IPS-20b (cell line): ENCODE measurements around the gene DNLZ.
"Not testable (repeated sequence)": the region's sequence is repeated elsewhere in the genome, so short reads cannot be mapped to it uniquely, and the experiment has no call there.

Experiments used
- H3K27ac ChIP-seq: one replicate; pipeline ENCODE4 v1.5.1; 2013; ENCODE audit warnings: low read length
- H3K27me3 ChIP-seq: 2 replicates; pipeline ENCODE4 v1.6.1; 2013; ENCODE audit warnings: mild to moderate bottlenecking, low read length, inconsistent platforms; ENCODE audit not compliant: insufficient read depth
- H3K36me3 ChIP-seq: 2 replicates; pipeline ENCODE4 v1.6.1; 2013; ENCODE audit warnings: low read depth, mild to moderate bottlenecking, inconsistent platforms, low read length, moderate library complexity; ENCODE audit not compliant: insufficient read depth
- H3K4me1 ChIP-seq: 2 replicates; pipeline ENCODE4 v1.6.1; 2013; ENCODE audit warnings: mild to moderate bottlenecking, control low read depth, inconsistent platforms, low read length, moderate library complexity; ENCODE audit not compliant: insufficient read depth
- H3K4me3 ChIP-seq: 2 replicates; pipeline ENCODE4 v1.5.1; 2013; ENCODE audit warnings: mild to moderate bottlenecking, low read length, inconsistent platforms
- H3K9ac ChIP-seq: 2 replicates; pipeline ENCODE4 v1.6.1; 2013; ENCODE audit warnings: low read depth, mild to moderate bottlenecking, inconsistent platforms, low read length, moderate library complexity
- H3K9me3 ChIP-seq: 2 replicates; pipeline ENCODE4 v1.6.1; 2013; ENCODE audit warnings: mild to moderate bottlenecking, low read depth, low read length, inconsistent platforms; ENCODE audit not compliant: insufficient read depth

DNLZ gene

DNA sequence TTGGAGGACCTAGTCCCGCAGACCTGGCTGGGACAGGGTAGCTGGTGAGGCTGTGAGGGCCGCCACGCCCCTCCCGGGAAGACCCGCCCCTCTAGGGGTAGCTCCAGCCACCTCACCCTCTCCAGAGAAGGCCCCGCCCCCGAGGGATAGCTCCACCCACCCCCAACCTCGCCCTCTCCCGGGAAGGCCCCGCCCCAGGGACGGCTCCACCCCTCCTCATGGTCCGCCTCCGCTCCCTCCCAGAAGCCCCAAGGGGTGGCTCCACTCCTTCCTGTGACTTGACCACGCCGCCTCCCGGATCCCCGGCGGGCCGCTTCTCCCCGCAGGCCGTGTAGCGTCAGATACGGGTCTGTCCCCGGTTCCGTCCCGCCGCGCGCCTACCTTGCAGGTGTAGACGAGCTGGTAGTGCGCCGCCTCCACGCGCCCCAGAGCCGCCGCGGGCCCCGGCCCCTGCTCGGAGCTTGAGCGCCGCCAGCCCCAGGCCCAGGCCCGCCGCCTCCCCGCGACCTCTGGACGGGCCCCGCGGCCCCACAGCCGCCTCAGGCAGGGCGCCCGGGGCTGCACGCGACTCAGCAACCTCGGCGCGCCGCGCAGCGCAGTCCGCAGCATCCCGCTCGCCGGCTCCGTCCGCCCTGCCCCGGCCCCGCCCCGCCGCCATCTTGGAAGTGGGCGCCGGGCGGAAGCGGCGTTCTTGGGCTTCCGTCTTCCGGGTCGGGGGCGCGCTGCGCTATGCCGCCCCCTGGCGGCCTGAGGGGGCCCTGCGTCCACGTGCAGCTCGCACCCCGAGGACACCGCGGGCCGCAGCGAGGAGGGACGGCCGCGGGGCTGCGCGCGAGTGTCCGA is at the start of gene DNLZ:
DNLZ (minus strand) TSS at position 639 of the 843 bp plus-strand sequence; CDS start at position 609, 30 bp downstream.
- Histone ChIP-seq H3K36me3 (peaks cover 6% of the 10 kb centered on the region; the same call in 1 of the 2 replicates), H3K9me3 (no peaks in the 10 kb centered on the region), H3K4me3 (peak within 1 kb of the TSS; percentile 71), H3K27me3 (no peaks in the 10 kb centered on the region), H3K9ac (peak within 1 kb of the TSS; percentile 73; the same call in 1 of the 2 replicates), H3K4me1 (no peaks in the 10 kb centered on the region), H3K27ac (no peak within 1 kb of the TSS)

- peaks cover 3% of the 10 kb centered on the region; the same call in 1 of the 2 replicates for H3K4me1 ChIP-seq
- H3K4me3 ChIP-seq, result no peak overlapping the region
- H3K9ac ChIP-seq, result no peak overlapping the region
- H3K9me3 ChIP-seq, result no peaks in the 10 kb centered on the region
- H3K27ac ChIP-seq, result no peak overlapping the region
- H3K36me3 ChIP-seq, result peaks cover 64% of the 10 kb centered on the region
- H3K27me3 ChIP-seq, result no peaks in the 10 kb centered on the region
Observed at GRCh38 chr9:136412962-136413361, 49.4 kb upstream of the DNLZ start.

DNA sequence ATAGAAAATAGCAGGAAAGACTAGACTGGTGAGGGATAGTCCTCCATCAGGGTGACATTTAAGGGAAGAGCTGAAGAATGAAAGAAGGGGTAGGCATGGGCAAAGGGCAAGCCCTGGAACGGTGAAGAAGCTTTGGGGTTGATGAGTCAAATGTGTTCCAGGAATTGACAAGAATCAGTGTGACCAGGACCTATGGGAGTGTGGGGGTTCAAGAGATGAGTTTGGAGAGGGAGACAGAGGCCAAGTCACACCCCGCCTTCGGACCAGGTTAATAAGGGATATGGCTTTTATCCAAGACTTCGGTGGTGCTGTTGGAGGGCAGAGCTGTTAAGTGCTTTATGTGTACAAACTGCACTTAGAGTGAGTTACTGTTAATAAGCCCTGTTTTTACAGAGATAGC is 47.8 kb upstream of the DNLZ start:
- peaks cover 3% of the 10 kb centered on the region; the same call in 1 of the 2 replicates for H3K4me1 ChIP-seq
- H3K4me3 ChIP-seq, result peak overlapping the region; percentile 95
- H3K27ac ChIP-seq, result no peak overlapping the region
- H3K36me3 ChIP-seq, result peaks cover 64% of the 10 kb centered on the region
- no peaks in the 10 kb centered on the region for H3K9me3 ChIP-seq
- H3K27me3 ChIP-seq, result no peaks in the 10 kb centered on the region
- peak overlapping the region; percentile 93 for H3K9ac ChIP-seq

DNA sequence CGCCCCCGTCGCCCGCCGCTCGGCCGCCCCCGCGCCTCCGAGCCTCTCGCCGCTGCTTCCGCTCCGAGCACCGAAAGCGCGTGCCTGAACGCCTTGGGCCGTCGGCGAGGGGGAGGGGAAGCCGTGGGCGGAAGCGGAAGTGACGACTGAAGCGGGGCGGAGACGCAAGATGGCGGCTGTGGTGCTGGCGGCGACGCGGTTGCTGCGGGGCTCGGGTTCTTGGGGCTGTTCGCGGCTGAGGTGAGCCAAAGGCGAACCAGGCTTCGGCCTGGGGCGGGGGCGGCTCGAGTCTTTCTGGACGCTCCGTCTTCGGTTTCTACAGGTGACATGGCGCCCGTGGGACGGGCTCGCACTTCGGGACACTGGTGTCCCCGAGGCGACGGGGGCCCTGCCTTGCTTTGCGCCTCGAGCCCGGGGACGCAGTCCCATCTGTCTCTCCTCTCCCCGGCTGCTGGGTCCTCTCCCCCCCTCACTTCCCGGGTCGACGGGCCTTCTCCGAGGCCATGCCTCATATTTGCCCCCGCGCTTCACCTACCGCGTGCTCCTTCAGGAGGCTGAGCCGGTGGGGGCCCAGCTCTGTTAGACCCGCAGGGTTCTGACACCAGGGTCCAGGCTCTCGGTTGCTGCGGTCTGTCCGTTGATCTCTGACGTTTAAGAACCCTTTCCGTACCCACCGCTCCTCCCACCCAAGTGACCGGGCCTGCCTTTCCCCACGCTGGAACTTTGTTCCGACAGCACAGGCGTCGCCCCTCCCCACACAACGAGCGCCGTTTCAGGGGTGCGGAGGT is 47.1 kb upstream of the DNLZ start, which contains the start of the genes ENTR1 and PMPCA:
ENTR1 (minus strand) TSS at position 115 of the 788 bp plus-strand sequence. CDS start 217 bp downstream, outside the sequence.
PMPCA (plus strand) TSS at position 159 of the 788 bp plus-strand sequence; CDS start at position 170, 11 bp downstream.
- Histone ChIP-seq H3K36me3 (peaks cover 64% of the 10 kb centered on the region), H3K9me3 (no peaks in the 10 kb centered on the region), H3K27me3 (no peaks in the 10 kb centered on the region), H3K9ac (peak within 1 kb of the TSS; percentile 93), H3K4me3 (peak within 1 kb of the TSS; percentile 95), H3K4me1 (peaks cover 3% of the 10 kb centered on the region; the same call in 1 of the 2 replicates), H3K27ac (peak within 1 kb of the TSS; percentile 46)

DNA sequence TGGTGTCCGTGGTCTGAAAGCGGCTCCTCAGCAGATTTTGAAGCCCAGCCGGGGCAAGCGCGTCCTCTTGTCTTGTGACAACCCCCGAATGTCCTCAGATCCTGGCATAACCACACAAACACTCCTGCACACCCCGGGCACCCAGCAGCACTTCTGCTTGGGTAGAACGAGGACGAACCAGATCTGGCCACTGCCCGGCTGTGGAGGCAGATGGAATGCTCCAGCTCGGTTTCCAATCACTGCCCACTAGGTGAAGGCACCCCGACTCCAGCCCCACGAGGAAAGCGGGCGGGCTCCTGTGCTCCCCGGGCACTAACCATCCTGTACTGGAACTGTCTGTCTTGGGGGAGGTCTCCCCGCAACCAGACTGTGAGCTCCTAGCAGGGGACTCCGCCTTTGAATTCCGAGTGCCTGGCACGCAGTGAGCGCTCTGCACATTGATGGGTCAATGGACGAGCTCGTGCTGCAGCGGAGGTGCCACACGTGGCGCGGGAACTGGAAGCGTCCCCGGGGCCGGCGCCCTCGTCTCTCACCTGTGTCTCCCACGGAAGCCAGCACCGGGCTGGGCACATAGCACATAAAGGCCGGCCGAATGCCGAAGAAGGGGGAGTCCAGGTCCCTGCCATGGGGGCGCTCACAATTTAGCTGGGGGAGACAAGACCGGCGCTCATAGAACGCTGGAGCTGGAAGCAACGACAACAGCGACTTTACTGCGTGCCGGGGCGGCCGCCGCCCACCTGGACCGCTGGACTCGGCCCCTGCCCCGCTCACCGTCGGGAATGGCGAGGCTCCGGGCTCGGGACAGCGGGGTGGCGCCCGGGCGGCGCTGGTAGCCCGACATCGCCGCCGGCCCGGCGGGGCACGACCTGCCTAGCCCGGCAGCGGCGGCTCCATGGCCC is 46.3 kb upstream of the DNLZ start:
- no peaks in the 10 kb centered on the region for H3K9me3 ChIP-seq
- no peaks in the 10 kb centered on the region for H3K27me3 ChIP-seq
- H3K4me1 ChIP-seq, result peaks cover 3% of the 10 kb centered on the region; the same call in 1 of the 2 replicates
- peak overlapping the region; percentile 86 for H3K4me3 ChIP-seq
- peak overlapping the region; percentile 90; the same call in 1 of the 2 replicates for H3K9ac ChIP-seq
- peaks cover 66% of the 10 kb centered on the region for H3K36me3 ChIP-seq
- peak overlapping the region; percentile 46 for H3K27ac ChIP-seq

DNA sequence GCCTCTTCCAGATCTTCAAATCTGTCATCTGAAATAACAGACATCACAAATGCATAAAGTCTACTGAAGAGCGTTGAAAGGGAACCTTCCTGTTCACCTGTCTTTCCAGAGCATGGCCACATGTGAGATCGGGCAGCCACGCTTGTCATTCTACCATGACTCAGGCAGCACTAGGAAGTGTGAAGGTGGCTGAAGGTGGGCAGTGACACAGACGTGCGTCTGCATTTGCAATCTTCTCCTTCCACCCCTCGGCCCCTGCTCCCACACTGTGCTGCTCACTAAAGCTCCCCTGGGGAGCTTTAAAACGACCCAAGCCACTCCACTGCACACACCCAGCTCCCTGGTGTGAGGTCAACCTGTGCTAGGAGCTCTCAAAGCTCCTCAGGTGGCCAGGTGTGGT is 44.4 kb upstream of the DNLZ start:
- H3K36me3 ChIP-seq, result peaks cover 62% of the 10 kb centered on the region
- H3K27me3 ChIP-seq, result no peaks in the 10 kb centered on the region

DNA sequence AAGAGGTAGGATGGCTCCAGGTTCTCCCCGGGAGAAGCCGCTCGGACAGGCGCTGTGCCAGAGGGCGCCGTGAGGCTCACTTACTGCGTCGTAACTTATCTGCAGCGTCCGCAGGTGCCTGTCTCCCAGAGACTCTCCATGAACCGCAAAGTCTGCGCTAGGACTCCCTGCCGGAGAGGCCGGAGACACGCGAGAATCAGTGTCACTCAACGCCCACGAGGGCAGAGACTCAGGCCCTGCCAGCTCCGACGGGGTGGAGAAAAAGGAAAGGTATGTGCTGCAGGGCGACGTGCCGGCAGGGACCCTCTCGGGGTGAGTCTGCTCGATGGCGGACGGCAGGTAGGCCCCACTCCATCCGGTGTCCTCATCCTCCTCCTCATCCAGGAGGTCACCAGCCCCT is 43.5 kb upstream of the DNLZ start:
- H3K27ac ChIP-seq, H3K9ac ChIP-seq, H3K9me3 ChIP-seq, H3K27me3 ChIP-seq, H3K4me1 ChIP-seq, H3K4me3 ChIP-seq: not testable (repeated sequence)
- peaks cover 60% of the 10 kb centered on the region for H3K36me3 ChIP-seq

More for the DNA sequence above, 44.4 kb upstream of the DNLZ start:
- H3K27ac ChIP-seq, result no peak overlapping the region
- no peaks in the 10 kb centered on the region for H3K9me3 ChIP-seq
- no peak overlapping the region for H3K4me3 ChIP-seq
- H3K4me1 ChIP-seq, result peaks cover 3% of the 10 kb centered on the region; the same call in 1 of the 2 replicates
- no peak overlapping the region for H3K9ac ChIP-seq

- H3K27me3 ChIP-seq, H3K4me3 ChIP-seq, H3K9me3 ChIP-seq, H3K4me1 ChIP-seq, H3K27ac ChIP-seq, H3K9ac ChIP-seq: not testable (repeated sequence)
- H3K36me3 ChIP-seq, result peaks cover 64% of the 10 kb centered on the region
Observed at GRCh38 chr9:136405904-136406303, 42.4 kb upstream of the DNLZ start.

DNA sequence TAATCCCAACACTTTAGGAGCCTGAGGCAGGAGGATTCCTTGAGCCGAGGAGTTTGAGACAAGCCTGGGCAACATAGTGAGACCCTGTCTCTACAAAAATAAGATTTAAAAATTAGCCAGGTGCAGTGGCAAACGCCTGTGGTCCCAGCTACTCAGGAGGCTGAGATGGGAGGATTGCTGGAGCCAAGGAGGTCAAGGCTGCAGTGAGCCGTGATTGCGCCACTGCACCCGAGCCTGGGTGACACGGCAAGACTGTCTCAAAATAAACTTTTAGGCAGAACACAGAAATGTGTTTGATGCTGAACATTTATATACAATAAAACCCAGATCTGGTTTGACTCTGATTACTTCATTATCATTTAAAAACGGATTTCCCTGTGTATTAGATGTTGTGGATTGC is 41.9 kb upstream of the DNLZ start:
- Histone ChIP-seq H3K4me3 (no peak overlapping the region), H3K4me1 (peaks cover 3% of the 10 kb centered on the region; the same call in 1 of the 2 replicates), H3K36me3 (peaks cover 64% of the 10 kb centered on the region), H3K27ac (no peak overlapping the region), H3K9me3 (no peaks in the 10 kb centered on the region), H3K27me3 (no peaks in the 10 kb centered on the region), H3K9ac (no peak overlapping the region)

- Histone ChIP-seq H3K4me1 (peaks cover 3% of the 10 kb centered on the region; the same call in 1 of the 2 replicates), H3K36me3 (peaks cover 64% of the 10 kb centered on the region), H3K9me3 (no peaks in the 10 kb centered on the region), H3K9ac (no peak overlapping the region), H3K4me3 (no peak overlapping the region), H3K27ac (no peak overlapping the region), H3K27me3 (no peaks in the 10 kb centered on the region)
Observed at GRCh38 chr9:136404801-136405136, 41.2 kb upstream of the DNLZ start.
